ENCODE data around the gene STOX2.

The STOX2 gene

DNA sequence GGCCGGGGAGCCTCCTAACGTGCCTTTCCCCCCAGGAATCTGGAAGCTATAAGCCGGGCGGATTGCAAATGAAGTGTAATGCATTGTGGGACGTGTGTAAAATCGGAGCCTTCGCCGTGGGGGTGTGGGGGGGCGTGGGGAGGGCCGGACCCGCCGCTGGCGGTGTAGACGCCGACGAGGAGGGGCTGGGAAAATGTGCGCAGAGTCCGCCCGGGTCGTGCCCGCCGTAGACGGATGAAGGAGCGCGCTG, 1.3 kb downstream of the STOX2 start:
- Histone ChIP-seq H3K4me2 (ENCODE audit: low read length) (no peak overlapping the region), H3K4me1 (ENCODE audit: low read length) (no peaks in the 10 kb centered on the region)

DNA sequence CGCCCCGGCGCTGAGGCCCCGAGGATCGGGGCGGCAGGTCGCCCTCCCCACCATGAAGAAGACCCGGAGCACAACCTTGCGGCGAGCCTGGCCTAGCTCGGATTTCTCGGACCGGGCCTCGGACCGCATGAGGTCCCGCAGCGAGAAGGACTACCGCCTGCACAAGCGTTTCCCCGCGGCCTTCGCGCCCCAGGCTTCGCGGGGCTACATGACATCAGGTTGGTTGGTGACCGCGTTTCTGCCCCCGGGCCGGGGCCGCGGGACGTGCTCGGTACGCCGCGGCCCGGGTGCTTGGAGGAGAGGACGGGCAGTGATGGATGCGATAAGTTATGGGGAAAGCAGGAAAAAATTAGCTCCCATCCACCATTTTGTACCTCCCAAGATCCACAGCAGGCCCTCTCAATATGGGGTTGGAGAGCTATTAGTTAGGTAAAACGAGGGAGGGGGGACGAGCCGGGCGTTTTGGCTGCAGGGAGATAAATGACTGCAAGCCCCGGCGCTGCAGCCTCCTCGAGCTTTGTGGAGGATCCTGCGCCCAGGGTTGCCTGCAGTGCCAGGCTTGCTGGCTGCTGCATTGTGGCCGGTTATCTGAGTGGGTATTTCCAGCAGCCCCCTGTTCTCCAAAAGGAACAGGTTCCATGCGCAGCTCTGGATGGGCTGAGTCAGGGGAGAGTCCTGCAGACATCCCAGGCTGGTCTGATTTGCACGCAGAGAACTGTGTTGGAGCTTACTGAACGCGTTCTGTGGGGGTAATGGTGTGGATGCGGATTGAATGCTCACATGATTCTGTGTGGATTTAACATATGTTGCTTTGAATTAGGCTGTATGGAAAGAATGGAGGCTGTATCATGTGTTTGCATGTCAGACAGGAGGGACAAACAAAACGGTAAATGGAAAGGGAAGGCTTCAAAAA, 1.9 kb downstream of the STOX2 start:
- H3K4me1 ChIP-seq (ENCODE audit: low read length), result no peaks in the 10 kb centered on the region
- H3K9me3 ChIP-seq (ENCODE audit: insufficient read depth, low read length), result no peaks in the 10 kb centered on the region
- no peaks in the 10 kb centered on the region for H3K27me3 ChIP-seq (ENCODE audit: low read depth, low read length)
- no peak overlapping the region for H3K9ac ChIP-seq (ENCODE audit: low read length)
- H3K36me3 ChIP-seq (replicated peaks; ENCODE audit: low read depth, low read length), result no peaks in the 10 kb centered on the region
- H4K20me1 ChIP-seq (ENCODE audit: insufficient read depth, low read length), result no peaks in the 10 kb centered on the region
- no peak overlapping the region for H3K4me2 ChIP-seq (ENCODE audit: low read length)
- no peak overlapping the region for H3K4me3 ChIP-seq (ENCODE audit: low read length)
- no peak for TF ChIP-seq EZH2phosphoT487 (IDR thresholded peaks at IDR 0.05; ENCODE audit: low read depth)
- TF ChIP-seq, protein P1, sequence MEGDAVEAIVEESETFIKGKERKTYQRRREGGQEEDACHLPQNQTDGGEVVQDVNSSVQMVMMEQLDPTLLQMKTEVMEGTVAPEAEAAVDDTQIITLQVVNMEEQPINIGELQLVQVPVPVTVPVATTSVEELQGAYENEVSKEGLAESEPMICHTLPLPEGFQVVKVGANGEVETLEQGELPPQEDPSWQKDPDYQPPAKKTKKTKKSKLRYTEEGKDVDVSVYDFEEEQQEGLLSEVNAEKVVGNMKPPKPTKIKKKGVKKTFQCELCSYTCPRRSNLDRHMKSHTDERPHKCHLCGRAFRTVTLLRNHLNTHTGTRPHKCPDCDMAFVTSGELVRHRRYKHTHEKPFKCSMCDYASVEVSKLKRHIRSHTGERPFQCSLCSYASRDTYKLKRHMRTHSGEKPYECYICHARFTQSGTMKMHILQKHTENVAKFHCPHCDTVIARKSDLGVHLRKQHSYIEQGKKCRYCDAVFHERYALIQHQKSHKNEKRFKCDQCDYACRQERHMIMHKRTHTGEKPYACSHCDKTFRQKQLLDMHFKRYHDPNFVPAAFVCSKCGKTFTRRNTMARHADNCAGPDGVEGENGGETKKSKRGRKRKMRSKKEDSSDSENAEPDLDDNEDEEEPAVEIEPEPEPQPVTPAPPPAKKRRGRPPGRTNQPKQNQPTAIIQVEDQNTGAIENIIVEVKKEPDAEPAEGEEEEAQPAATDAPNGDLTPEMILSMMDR (IDR thresholded peaks at IDR 0.05; ENCODE audit: low read depth, low read length), result no peak
- no peak overlapping the region for H3K27ac ChIP-seq (ENCODE audit: low read length)
- no peaks in the 10 kb centered on the region for H3K79me2 ChIP-seq (ENCODE audit: low read length)
- no peak overlapping the region for H2AFZ ChIP-seq (ENCODE audit: low read depth, low read length)

More for the DNA sequence above, 1.3 kb downstream of the STOX2 start:
- Histone ChIP-seq H3K36me3 (replicated peaks; ENCODE audit: low read depth, low read length) (no peaks in the 10 kb centered on the region), H4K20me1 (ENCODE audit: insufficient read depth, low read length) (no peaks in the 10 kb centered on the region), H3K4me3 (ENCODE audit: low read length) (no peak overlapping the region), H3K9me3 (ENCODE audit: insufficient read depth, low read length) (no peaks in the 10 kb centered on the region), H3K27ac (ENCODE audit: low read length) (no peak overlapping the region), H3K79me2 (ENCODE audit: low read length) (no peaks in the 10 kb centered on the region), H3K27me3 (ENCODE audit: low read depth, low read length) (no peaks in the 10 kb centered on the region), H3K9ac (ENCODE audit: low read length) (no peak overlapping the region), H2AFZ (ENCODE audit: low read depth, low read length) (no peak overlapping the region)
- no peak for TF ChIP-seq EZH2phosphoT487 (IDR thresholded peaks at IDR 0.05; ENCODE audit: low read depth)
- TF ChIP-seq, protein P1 (IDR thresholded peaks at IDR 0.05; ENCODE audit: low read depth, low read length), result no peak

DNA sequence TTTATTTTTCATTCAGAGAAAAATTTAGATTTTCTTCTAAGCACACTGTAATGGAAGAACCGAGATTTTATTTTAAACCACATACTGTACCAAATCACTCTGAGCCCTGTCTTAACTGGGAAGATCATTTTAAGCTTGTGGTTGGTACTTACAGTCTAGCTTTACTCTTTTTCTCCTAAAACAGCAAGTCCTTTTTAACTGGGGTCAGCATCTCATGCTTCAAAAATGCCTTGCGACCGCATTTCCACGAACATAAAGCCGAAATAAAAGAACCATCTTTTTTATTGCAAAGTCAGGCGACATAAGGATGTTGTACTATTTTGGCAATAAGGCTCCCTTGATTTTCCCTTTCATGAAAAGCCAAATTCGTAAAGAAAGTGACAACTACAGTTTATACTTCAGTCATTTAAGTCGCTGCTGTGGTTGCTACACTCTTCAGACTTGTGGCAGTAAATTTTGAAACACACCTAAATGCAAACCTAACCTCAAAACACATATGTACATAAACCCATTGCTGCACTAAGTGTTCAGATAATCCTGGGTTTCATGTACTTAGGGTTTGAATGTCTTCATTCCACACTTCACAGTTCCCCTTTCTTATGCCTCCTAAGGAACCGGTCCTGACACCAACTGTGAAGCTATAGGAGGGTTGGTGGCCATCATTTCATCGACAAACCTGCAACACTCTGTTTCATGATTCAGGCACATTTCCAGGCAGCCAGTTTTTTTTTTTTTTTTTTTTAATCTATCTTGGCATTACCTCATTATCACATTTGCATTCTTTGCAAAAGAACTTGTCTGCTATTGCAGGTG, 3.0 kb downstream of the STOX2 start:
- no peaks in the 10 kb centered on the region for H3K4me1 ChIP-seq (ENCODE audit: low read length)
- no peak overlapping the region for H3K4me3 ChIP-seq (ENCODE audit: low read length)
- no peak overlapping the region for H3K4me2 ChIP-seq (ENCODE audit: low read length)
- no peak overlapping the region for H3K9ac ChIP-seq (ENCODE audit: low read length)
- H3K36me3 ChIP-seq (replicated peaks; ENCODE audit: low read depth, low read length), result no peaks in the 10 kb centered on the region
- no peaks in the 10 kb centered on the region for H3K9me3 ChIP-seq (ENCODE audit: insufficient read depth, low read length)
- H3K27ac ChIP-seq (ENCODE audit: low read length), result no peak overlapping the region
- TF ChIP-seq, protein P1 (IDR thresholded peaks at IDR 0.05; ENCODE audit: low read depth, low read length), result no peak
- no peak for TF ChIP-seq EZH2phosphoT487 (IDR thresholded peaks at IDR 0.05; ENCODE audit: low read depth)
- H2AFZ ChIP-seq (ENCODE audit: low read depth, low read length), result no peak overlapping the region
- H3K27me3 ChIP-seq (ENCODE audit: low read depth, low read length), result no peaks in the 10 kb centered on the region
- no peaks in the 10 kb centered on the region for H4K20me1 ChIP-seq (ENCODE audit: insufficient read depth, low read length)
- H3K79me2 ChIP-seq (ENCODE audit: low read length), result no peaks in the 10 kb centered on the region

DNA sequence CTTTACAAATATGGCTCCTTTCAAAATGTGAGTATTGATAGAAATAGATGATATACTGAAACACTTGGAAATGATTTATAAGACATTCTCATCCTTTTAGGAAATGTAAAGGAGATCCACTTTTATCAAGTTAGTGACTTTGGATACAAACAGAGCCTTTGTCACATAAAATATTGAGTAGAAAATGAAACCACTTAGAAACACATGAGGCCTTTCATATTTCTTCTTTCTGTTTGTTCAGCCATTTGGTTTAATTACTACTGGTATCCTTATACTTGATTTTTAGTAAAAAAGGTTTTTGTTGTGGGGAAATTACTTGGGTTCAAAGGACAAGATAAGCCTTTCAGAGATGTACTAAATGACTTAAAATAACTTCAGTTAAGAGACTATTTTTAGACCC, 4.1 kb downstream of the STOX2 start:
- Histone ChIP-seq H3K9me3 (ENCODE audit: insufficient read depth, low read length) (no peaks in the 10 kb centered on the region), H3K36me3 (replicated peaks; ENCODE audit: low read depth, low read length) (no peaks in the 10 kb centered on the region), H3K9ac (ENCODE audit: low read length) (no peak overlapping the region), H2AFZ (ENCODE audit: low read depth, low read length) (no peak overlapping the region), H3K27ac (ENCODE audit: low read length) (no peak overlapping the region), H3K79me2 (ENCODE audit: low read length) (no peaks in the 10 kb centered on the region), H3K4me1 (ENCODE audit: low read length) (no peaks in the 10 kb centered on the region), H3K4me2 (ENCODE audit: low read length) (no peak overlapping the region), H3K4me3 (ENCODE audit: low read length) (no peak overlapping the region), H4K20me1 (ENCODE audit: insufficient read depth, low read length) (no peaks in the 10 kb centered on the region), H3K27me3 (ENCODE audit: low read depth, low read length) (no peaks in the 10 kb centered on the region)
- no peak for TF ChIP-seq EZH2phosphoT487 (IDR thresholded peaks at IDR 0.05; ENCODE audit: low read depth)
- TF ChIP-seq, protein P1 (IDR thresholded peaks at IDR 0.05; ENCODE audit: low read depth, low read length), result no peak

Measured in OCI-LY3 (cell line).